Immature natural killer cell (primary cell): ENCODE measurements around the gene PITPNC1. TPM values are rescaled to one million over a fixed set of nuclear protein-coding genes. Genes with fewer than 3 reads are reported as not detected.
"Not testable (repeated sequence)": the region's sequence is repeated elsewhere in the genome, so short reads cannot be mapped to it uniquely, and the experiment has no call there.

Experiments used
- DNase-seq, 3 donors: peaks; one replicate each; pipeline ENCODE4 v3.0.0; 2022; ENCODE audit warnings: mixed read lengths in 1 of 3
- H3K27ac Mint-ChIP-seq, 6 donors: one replicate each; pipeline ENCODE4 v1.8.0; 2020; ENCODE audit warnings: mixed read lengths in 6 of 6, mild to moderate bottlenecking in 5 of 6, inconsistent platforms in 4 of 6, moderate library complexity in 3 of 6
- H3K27me3 Mint-ChIP-seq, 3 donors: one replicate each; pipeline ENCODE4 v1.8.0; 2020 to 2021; ENCODE audit warnings: low read depth in 3 of 3, mild to moderate bottlenecking in 3 of 3, mixed read lengths in 3 of 3, moderate library complexity in 3 of 3, inconsistent platforms in 1 of 3
- H3K36me3 Mint-ChIP-seq, 3 donors: one replicate each; pipeline ENCODE4 v1.8.0; 2020; ENCODE audit warnings: mixed read lengths in 3 of 3, inconsistent platforms in 2 of 3, mild to moderate bottlenecking in 2 of 3
- H3K4me1 Mint-ChIP-seq, 2 donors: one replicate each; pipeline ENCODE4 v1.8.0; 2020; ENCODE audit warnings: inconsistent platforms in 2 of 2, mild to moderate bottlenecking in 2 of 2, mixed read lengths in 2 of 2, moderate library complexity in 1 of 2
- H3K4me3 Mint-ChIP-seq, 5 donors: one replicate each; pipeline ENCODE4 v1.8.0; 2020; ENCODE audit warnings: mild to moderate bottlenecking in 5 of 5, mixed read lengths in 5 of 5, inconsistent platforms in 3 of 5, moderate library complexity in 3 of 5
- H3K9me3 Mint-ChIP-seq, 6 donors: one replicate each; pipeline ENCODE4 v1.8.0; 2020; ENCODE audit warnings: mild to moderate bottlenecking in 6 of 6, mixed read lengths in 6 of 6, inconsistent platforms in 4 of 6, moderate library complexity in 3 of 6
- polyA plus RNA-seq, 3 donors: library from polyadenylated mRNA; unstranded; fragments of 300-500 nt; fragmentation: Illumina TruSeq; gene quantifications; one replicate each; pipeline ENCODE4 v1.2.3, GENCODE V29; 2021

The PITPNC1 gene
- polyA plus RNA-seq, 3 donors from 2014 or later: 119 to 155 (median 150) TPM

DNA sequence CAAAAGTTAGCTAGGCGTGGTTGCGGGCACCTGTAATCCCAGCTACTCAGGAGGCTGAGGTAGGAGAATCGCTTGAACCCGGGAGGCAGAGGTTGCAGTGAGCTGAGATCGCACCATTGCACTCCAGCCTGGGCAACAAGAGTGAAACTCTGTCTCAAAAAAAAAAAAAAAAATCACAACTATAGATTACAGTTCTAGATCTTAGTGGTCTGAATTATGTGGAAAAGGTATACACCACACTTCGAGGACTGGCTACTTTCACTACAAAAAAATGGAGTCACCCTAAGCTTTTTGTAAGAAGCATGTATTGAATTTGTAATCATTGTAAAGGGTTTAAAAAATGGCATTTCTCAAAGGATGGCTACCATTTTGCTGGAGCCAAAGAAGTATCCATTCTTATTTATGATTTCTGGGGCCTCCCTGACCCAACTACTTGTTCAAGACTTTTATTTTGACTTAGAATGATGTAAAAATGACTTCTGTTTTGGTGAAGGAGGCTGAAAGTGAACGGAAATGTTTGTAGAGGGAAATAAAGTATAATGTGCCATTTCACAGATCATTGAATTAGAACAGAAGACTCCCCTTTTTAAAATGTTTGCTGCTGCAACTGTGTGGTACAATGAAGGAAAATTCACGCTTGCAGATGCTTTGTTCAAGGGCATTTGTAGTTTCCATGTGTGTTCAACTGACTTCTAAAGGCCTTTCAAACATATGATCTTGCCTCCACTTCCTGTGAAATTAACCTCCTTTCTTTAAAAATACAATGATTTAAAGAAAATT is 303.6 kb downstream of the PITPNC1 start:
- H3K4me1 Mint-ChIP-seq: peaks cover 3 to 5% of the 10 kb centered on the region in 2 donors
- H3K9me3 Mint-ChIP-seq: no peaks in the 10 kb centered on the region
- DNase-seq: no peak
- peaks cover 0 to 4% (median 4%) of the 10 kb centered on the region in 3 donors for H3K27me3 Mint-ChIP-seq
- H3K36me3 Mint-ChIP-seq: peaks cover 14 to 33% (median 15%) of the 10 kb centered on the region in 3 donors
- peak overlapping the region in 4 of 6 donors; percentile 9 to 62 (median 50) for H3K27ac Mint-ChIP-seq
- no peak overlapping the region for H3K4me3 Mint-ChIP-seq

DNA sequence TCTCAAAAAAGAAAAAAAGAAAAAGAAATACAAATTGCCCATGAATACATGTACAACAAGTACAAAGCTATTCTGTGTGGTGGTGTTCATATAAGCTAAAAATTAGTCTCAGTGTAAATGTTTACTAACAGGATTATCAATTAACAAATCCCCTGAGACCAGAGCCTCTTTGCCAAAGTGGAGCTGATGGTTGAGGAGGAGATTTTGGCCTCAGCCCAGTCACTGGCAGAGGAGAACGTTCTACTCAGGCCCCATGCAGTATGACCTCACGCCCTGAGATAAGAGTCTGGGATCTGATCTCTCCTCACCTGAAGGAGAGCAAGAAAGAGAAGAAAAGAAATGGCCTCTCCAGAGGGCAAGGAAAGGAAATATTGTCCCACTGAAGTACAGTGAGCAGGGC is 305.1 kb downstream of the PITPNC1 start:
- peaks cover 3 to 5% of the 10 kb centered on the region in 2 donors for H3K4me1 Mint-ChIP-seq
- DNase-seq: no peak
- H3K27ac Mint-ChIP-seq: peak overlapping the region in 2 of 6 donors; percentile 39 to 69
- peaks cover under 1 to 4% (median 4%) of the 10 kb centered on the region in 3 donors for H3K27me3 Mint-ChIP-seq
- H3K4me3 Mint-ChIP-seq: no peak overlapping the region
- peaks cover 6 to 26% (median 7%) of the 10 kb centered on the region in 3 donors for H3K36me3 Mint-ChIP-seq
- no peaks in the 10 kb centered on the region for H3K9me3 Mint-ChIP-seq

DNA sequence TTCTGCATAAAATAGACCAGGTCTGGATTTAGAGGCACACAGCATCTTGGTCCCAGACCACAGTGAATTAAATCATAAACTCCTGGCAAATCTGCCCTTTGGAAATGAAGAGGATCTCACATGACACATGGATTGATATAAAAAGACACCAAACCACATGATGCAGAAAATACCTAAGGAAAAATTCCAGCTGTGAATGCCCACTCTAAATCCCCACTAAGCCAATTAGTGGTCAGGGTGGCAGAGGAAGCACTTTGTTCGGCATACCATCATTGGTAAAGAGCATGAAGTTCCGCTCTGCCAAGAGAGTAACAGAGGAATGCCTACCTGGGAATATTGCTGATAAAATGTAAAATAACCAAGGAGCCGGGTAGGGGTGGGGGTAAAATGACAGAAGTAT is 308.3 kb downstream of the PITPNC1 start:
- Mint-ChIP-seq H3K27ac (peak overlapping the region in 2 of 6 donors; percentile 45 to 57), H3K4me1 (peaks cover 0 to 7% of the 10 kb centered on the region in 2 donors)

DNA sequence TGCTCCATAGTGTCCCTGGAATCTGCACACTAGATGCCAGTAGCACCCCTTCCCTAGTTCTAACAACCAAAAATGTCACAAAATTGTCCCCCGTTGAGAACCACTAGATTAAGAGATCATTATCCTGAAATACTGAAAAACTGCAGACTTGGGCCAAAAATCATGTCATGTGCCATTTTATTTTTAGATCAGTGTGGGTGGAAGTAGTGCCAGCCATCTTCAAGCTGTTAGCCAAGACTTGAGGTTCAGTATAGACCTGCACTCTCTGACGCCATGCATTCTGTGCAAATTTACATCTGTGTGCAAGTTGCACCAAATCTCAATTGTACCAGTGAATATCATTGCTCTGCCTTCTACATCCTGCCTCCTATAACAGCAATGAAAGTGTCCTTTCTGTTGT is 309.2 kb downstream of the PITPNC1 start:
- no peak for DNase-seq
- Mint-ChIP-seq H3K27me3 (peaks cover 2 to 5% (median 2%) of the 10 kb centered on the region in 3 donors), H3K36me3 (peaks cover 0 to 6% (median 5%) of the 10 kb centered on the region in 3 donors), H3K9me3 (no peaks in the 10 kb centered on the region), H3K4me1 (peaks cover 0 to 7% of the 10 kb centered on the region in 2 donors), H3K4me3 (no peak overlapping the region), H3K27ac (peak overlapping the region in 1 of 6 donors; percentile 26)

More for the DNA sequence above, 308.3 kb downstream of the PITPNC1 start:
- no peaks in the 10 kb centered on the region for H3K9me3 Mint-ChIP-seq
- H3K36me3 Mint-ChIP-seq: peaks cover 0 to 12% (median 5%) of the 10 kb centered on the region in 3 donors
- H3K4me3 Mint-ChIP-seq: no peak overlapping the region
- peaks cover 2 to 6% (median 2%) of the 10 kb centered on the region in 3 donors for H3K27me3 Mint-ChIP-seq
- no peak for DNase-seq

GRCh38 chr17:67687511-67687910 is 310.4 kb downstream of the PITPNC1 start:
- no peak for DNase-seq

DNA sequence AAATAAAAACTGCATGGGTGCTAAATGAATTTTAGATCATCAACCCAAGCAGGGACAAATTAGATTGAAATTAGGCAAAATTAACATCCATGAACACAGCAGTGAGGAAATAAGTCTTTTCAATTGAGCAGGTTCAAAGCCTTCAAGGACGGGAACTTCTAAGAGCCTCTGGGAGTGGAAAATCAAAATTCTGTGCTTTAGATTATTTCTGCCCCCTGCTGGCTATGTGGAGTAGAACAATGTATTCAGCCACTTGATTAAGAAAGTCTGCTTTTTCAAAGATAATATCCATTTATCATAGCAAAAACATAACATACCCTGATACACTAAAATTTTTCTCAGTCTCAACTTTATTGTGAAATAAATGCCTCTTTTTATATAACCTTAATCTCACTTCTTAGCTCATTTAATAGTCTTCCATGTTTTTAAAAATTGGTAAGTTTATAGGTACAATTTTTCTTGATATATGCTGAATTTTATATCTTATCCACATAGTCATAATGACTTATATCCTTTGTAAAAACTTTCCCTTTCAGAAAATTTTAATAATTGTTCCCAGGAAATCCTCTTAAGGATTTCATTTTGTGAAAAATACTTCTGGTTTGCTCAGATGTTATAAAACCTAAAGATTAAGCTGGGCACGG is 312.6 kb downstream of the PITPNC1 start:
- H3K27ac Mint-ChIP-seq: peak overlapping the region in 1 of 6 donors; percentile 35
- H3K27me3 Mint-ChIP-seq: peaks cover 5 to 7% (median 6%) of the 10 kb centered on the region in 3 donors
- no peak overlapping the region for H3K4me3 Mint-ChIP-seq
- no peaks in the 10 kb centered on the region for H3K9me3 Mint-ChIP-seq
- DNase-seq: peak; percentile 49 to 62 (median 56)
- H3K36me3 Mint-ChIP-seq: peaks cover 5 to 29% (median 10%) of the 10 kb centered on the region in 3 donors
- H3K4me1 Mint-ChIP-seq: peaks cover 0 to 4% of the 10 kb centered on the region in 2 donors

More at GRCh38 chr17:67687511-67687910, 310.4 kb downstream of the PITPNC1 start:
- H3K27me3 Mint-ChIP-seq: peaks cover 2 to 7% (median 6%) of the 10 kb centered on the region in 3 donors
- H3K36me3 Mint-ChIP-seq: peaks cover under 1 to 12% (median 5%) of the 10 kb centered on the region in 3 donors
- peaks cover 0 to 5% of the 10 kb centered on the region in 2 donors for H3K4me1 Mint-ChIP-seq
- no peaks in the 10 kb centered on the region for H3K9me3 Mint-ChIP-seq
- no peak overlapping the region for H3K4me3 Mint-ChIP-seq
- no peak overlapping the region for H3K27ac Mint-ChIP-seq

- peaks cover 6 to 24% (median 10%) of the 10 kb centered on the region in 3 donors for H3K36me3 Mint-ChIP-seq
- peaks cover 0 to 4% of the 10 kb centered on the region in 2 donors for H3K4me1 Mint-ChIP-seq
- no peaks in the 10 kb centered on the region for H3K9me3 Mint-ChIP-seq
- no peak for DNase-seq
- no peak overlapping the region for H3K4me3 Mint-ChIP-seq
- H3K27ac Mint-ChIP-seq: peak overlapping the region in 2 of 6 donors; percentile 21 to 37
- H3K27me3 Mint-ChIP-seq: peaks cover 3 to 10% (median 5%) of the 10 kb centered on the region in 3 donors
Measured at GRCh38 chr17:67693811-67694210, 316.7 kb downstream of the PITPNC1 start.

DNA sequence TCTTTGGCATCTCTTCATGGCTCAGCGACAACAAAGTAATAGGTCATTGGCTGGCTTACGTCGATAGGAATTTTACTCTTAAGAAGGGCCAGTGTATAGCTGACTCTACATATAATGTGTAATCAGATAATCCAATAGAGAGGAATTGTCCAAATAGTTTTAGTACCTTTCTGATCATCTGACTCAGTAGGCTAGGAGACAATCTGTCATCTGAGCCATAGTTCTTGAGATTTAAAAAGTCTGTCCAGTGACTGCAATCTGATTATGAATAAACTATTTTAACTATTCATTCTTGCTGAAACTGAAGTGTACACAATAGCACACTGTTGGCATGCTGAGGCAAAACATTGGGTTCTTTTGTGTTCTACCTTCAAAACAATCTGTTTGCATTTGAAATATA is 319.3 kb downstream of the PITPNC1 start:
- peaks cover 3 to 8% (median 5%) of the 10 kb centered on the region in 3 donors for H3K27me3 Mint-ChIP-seq
- no peaks in the 10 kb centered on the region for H3K4me1 Mint-ChIP-seq
- H3K9me3 Mint-ChIP-seq: no peaks in the 10 kb centered on the region
- no peak for DNase-seq
- H3K4me3 Mint-ChIP-seq: no peak overlapping the region
- peak overlapping the region in 1 of 6 donors; percentile 18 for H3K27ac Mint-ChIP-seq
- peaks cover 6 to 24% (median 10%) of the 10 kb centered on the region in 3 donors for H3K36me3 Mint-ChIP-seq

DNA sequence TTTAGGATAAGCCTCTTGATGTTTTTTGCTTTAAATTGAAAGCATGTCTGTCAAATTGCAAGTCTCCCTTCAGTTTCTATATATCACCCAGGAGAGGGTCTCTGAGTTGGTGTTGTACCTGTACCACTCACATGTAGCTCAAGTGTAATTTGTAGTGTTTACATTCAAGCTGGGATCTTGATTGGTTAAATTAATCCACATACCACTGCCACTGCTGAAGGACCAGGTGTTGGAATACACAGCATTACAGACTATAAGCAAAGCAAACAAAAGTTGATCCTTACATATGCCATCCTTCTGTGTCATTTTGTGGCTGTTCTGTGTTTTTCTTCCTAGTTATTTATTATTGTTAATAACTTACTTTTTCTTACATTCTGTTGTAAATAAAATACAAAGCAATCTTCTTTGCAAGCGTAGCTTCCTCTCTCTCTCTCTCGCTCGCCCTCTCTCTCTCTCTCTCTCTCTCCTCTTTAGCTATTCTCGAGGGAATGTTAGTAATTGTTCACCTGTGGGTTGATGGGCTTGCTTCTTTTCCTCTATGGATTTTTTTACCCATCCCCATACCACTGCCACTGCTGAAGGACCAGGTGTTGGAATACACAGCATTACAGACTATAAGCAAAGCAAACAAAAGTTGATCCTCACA is 319.9 kb downstream of the PITPNC1 start:
- Mint-ChIP-seq H3K27me3 (peaks cover 3 to 8% (median 4%) of the 10 kb centered on the region in 3 donors), H3K36me3 (peaks cover 6 to 22% (median 10%) of the 10 kb centered on the region in 3 donors), H3K9me3 (no peaks in the 10 kb centered on the region), H3K27ac (peak overlapping the region in 3 of 6 donors; percentile 13 to 56 (median 37)), H3K4me1 (peaks cover 0 to 2% of the 10 kb centered on the region in 2 donors), H3K4me3 (no peak overlapping the region)
- DNase-seq: no peak

DNA sequence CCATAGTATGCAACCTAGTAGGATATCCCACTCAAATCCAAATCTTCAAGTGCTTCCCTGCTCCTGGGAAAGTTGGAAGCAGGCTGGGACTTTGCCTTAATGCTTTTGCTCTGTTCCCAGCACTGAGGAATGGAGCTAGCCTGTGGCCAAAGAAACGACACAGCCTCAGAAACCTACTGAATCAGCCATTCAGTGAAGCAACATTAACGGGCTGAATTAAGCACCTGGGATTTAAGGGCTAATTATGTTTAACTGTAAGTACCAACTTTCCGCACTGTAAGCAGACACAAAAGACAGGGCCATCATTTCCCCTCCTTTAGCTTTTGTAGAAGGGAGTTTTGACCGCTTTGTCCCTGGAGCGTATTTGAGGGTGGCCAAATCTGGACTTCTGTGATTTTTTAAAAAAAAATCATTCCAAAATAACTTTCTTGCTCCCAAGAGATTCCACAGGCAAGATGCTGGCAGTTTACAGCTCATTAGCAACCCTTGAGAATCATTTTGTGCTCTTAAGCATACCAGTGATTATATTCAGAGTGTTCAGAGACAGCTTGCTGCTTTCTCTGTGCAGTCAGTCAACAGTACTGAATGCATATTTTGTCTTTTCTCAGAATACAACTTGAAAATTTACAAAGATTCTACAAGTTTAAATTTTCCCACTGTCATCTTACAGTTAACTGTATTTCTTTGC is 323.1 kb downstream of the PITPNC1 start:
- peaks cover 0 to 6% (median 0%) of the 10 kb centered on the region in 3 donors for H3K27me3 Mint-ChIP-seq
- no peak overlapping the region for H3K27ac Mint-ChIP-seq
- H3K9me3 Mint-ChIP-seq: no peaks in the 10 kb centered on the region
- DNase-seq: no peak
- H3K36me3 Mint-ChIP-seq: peaks cover 0 to 5% (median 0%) of the 10 kb centered on the region in 3 donors
- H3K4me3 Mint-ChIP-seq: no peak overlapping the region
- H3K4me1 Mint-ChIP-seq: peaks cover 0 to 2% of the 10 kb centered on the region in 2 donors

DNA sequence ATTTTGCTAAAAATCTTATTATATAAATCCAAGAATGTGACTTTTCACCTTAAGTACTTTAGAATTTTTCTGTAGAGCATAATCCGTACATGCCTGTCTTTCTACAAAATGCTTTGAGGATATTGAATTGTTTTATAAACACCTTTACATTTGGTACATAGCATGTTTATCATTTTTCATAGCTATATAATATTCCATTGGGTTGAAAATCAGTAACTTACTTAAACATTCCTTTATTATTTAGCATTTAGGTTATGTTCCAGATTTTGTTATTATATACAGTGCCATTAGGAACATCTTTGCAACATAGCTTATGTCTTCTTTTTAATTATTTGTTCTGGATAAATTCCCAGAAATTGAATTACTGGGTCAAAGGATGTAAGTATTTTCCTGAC is 323.6 kb downstream of the PITPNC1 start:
- Mint-ChIP-seq H3K4me3 (no peak overlapping the region), H3K4me1 (peaks cover 0 to 2% of the 10 kb centered on the region in 2 donors), H3K27me3 (peaks cover 0 to 6% (median 0%) of the 10 kb centered on the region in 3 donors), H3K36me3 (peaks cover 0 to 5% (median 0%) of the 10 kb centered on the region in 3 donors), H3K27ac (no peak overlapping the region), H3K9me3 (no peaks in the 10 kb centered on the region)
- no peak for DNase-seq

DNA sequence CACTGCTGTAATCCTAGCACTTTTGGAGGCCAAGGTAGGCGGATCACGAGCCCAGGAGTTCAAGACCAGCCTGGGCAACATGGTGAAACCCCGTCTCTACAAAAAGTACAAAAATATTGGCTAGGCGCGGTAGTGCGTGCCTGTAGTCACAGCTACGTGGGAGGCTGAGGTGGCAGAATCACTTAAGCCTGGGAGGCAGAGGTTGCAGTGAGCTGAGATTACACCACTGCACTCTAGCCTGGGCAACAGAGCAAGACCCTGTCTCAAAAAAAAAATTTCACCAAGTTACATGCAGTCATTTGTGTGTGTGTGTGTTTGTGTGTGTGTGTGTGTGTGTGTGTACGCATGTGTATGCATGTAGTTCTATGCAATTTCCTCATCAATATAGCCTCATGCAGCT is 325.8 kb downstream of the PITPNC1 start:
- not testable (repeated sequence) for H3K9me3 Mint-ChIP-seq, H3K4me1 Mint-ChIP-seq, H3K4me3 Mint-ChIP-seq, H3K27me3 Mint-ChIP-seq, H3K27ac Mint-ChIP-seq, DNase-seq, H3K36me3 Mint-ChIP-seq

DNA sequence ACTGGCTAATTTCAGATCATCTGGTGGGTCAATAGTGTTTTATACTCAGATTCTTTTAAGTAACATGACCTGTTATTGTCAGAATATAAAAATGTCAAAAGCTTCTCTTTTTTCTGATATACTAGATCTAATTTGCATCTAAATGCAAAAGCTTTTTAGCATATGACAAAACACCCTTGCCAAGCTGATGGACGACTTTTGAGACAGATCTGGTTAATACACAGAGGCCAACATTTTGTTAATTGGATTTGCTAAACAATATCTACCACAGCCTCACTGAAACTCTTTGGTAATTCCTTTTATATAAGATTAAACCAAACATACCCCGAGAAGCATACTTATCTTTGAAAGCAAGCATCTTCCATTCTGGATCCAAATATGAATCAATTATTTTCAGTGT is 330.4 kb downstream of the PITPNC1 start:
- no peak for DNase-seq
- Mint-ChIP-seq H3K27ac (no peak overlapping the region), H3K4me3 (no peak overlapping the region), H3K27me3 (peaks cover 2 to 7% (median 5%) of the 10 kb centered on the region in 3 donors), H3K36me3 (peaks cover 0 to 4% (median 0%) of the 10 kb centered on the region in 3 donors), H3K9me3 (no peaks in the 10 kb centered on the region), H3K4me1 (no peaks in the 10 kb centered on the region)
